HG03565 (cell line): ENCODE data around the gene C2orf92.
"Not testable (repeated sequence)": the region's sequence is repeated elsewhere in the genome, so short reads cannot be mapped to it uniquely, and the experiment has no call there.

Experiments used
- ATAC-seq: cut with Tn5 transposase; IDR thresholded peaks from one replicate; pipeline ENCODE4 v1.9.1; 2021; ENCODE audit warnings: mild to moderate bottlenecking, moderate library complexity; ENCODE audit not compliant: unreplicated experiment

The C2orf92 gene

DNA sequence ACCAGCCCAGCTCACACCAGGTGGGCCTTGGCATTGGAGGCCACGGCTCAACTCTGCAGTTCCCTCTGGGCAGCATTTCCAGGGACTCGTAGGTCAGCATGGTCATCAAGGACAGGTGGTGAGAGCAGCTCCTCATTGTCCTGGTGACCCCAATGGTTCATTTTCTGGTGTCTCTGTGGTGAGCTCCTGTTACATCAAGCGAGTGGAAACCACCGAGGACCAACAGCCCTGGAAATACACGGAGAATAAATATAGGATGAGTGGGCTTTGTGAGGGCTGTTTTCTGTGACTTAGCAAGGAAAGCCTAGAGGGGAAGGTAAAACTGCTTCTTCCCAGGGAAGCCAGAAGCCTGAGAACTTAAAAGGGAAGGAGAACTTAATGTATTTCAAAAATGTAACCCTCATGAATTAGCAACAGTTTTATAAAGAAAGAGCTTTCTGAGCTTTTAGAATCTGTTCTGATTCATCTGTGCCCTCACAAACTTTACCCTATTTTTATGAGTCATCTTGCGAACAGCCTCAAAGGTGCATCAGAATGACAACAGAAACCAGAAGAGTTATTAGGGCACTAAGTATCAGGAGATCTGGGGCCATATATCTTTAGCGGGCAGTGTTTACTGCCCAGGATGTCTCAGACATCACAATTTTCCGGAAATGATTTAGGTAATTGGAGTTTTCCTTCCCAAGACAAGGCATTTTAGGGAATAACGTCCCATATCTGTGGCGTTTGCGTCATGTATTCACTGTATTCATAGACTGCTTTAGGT lies 18.7 kb downstream of the C2orf92 start:
- peak; percentile 59 for ATAC-seq

DNA sequence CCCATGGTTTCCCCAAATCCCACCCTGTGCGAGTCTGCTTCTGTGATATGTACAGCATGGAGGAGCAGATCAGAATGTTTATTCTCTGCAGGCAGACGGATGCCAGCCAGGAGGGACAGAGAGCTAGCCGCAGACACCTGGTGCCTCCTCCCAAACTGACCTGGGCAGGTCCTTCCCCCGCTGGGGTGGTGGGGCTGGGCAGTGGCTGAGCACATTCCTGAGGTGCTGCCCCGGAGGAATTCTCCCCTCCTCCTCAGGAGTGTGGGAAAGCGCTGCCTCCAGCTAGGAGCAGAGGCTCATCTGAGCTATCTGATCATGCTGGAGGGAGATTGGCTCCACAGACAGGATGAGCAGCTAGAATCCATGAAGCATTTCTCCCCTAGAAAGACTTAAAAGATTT lies 21.7 kb downstream of the C2orf92 start:
- ATAC-seq: no peak

DNA sequence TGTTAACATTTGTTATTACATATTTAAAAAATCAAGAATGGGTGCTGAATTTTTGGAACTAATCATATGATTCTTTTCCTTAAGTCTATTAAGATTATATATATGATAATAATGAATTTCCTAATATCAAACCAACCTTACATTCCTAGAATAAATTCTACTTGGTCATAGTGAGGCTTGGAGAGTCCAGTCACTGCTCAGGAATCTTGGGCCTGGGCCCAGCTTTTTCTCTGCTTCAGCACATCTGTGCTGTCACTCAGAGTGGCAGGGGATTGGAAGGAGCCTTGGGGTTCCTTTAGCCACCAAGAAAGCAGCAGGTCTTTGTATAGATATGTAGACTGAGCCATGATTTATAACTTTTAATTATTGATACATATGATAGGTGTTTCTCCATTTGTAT lies 24.0 kb downstream of the C2orf92 start:
- no peak for ATAC-seq

DNA sequence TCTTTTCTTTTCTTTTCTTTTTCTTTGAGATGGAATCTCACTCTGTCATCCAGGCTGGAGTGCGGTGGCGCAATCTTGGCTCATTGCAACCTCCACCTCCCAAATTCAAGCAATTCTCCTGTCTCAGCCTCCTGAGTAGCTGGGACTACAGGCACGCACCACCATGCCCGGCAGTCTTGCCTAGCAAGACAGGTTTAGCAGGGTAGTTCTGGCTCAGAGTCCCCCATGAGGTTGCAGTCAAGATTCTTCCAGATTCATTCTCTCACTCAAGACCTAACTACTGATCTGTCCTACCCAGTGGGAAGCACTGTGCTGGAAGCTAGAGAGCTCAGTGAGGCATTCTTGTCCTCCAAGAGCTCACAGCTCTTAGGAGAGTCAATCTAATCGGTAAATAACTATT lies 26.2 kb downstream of the C2orf92 start:
- no peak for ATAC-seq

DNA sequence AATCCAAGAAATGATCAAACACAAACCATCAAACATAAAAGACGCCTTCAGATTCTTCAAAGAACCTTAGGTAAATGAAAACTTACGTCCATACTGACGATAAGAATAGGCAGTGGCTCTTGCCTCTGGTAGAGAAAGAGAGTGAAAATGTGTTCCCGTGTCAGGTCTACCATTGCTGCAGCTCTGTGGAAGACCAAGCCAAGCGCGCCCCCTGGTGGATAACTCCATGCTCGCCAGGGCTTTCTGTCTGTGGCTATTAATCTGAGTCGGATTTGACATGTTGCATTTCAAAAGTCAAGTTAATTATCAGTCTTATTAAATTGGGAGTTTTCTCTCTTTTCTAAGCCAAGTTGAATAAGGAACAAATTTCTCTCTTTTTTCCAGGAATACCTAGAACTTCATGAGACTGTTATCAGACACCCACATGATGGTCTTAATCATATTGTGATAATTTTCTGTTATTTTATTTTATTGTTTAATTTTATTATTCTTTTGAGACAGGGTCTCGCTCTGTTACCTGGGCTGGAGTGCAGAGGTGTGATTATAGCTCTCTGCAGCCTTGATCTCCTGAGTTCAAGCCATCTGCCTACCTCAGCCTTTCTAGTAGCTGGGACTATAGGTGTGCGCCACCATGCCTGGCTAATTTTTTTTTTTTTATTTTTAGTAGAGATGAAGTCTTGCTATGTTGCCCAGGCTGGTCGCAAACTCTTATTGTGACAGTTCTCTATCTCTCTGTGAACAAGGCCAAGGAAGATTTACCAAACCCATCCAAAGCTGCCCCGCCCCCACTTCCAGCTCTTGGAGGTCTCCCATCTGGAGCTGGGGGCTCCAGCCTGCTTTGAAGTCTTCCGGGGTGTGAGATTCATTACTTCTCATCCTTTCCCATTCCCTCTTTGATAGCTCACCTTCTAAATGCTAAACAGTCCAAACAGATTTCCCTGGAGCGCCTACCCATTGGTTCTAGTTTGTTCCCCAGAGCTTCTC lies 28.0 kb downstream of the C2orf92 start:
- ATAC-seq: peak; percentile 54

DNA sequence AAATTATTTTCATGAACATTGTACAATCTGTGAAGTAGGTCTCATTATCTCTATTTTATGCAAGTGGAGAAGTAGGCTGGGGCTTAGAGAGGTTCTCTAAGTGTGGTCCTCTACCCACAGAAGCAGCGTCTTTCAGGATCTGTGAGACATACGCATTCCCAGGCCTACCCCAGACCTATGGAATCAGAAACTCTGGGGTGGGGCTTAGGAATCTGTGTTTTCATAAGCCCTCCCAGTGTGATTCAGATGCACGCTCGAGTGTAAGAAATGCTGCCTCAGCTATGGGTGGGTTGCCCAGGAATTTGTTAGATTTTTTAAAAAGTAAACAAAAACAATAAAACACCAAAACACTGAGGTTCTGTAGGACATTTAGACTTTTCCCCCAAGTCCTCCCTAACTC lies 29.0 kb downstream of the C2orf92 start:
- no peak for ATAC-seq

DNA sequence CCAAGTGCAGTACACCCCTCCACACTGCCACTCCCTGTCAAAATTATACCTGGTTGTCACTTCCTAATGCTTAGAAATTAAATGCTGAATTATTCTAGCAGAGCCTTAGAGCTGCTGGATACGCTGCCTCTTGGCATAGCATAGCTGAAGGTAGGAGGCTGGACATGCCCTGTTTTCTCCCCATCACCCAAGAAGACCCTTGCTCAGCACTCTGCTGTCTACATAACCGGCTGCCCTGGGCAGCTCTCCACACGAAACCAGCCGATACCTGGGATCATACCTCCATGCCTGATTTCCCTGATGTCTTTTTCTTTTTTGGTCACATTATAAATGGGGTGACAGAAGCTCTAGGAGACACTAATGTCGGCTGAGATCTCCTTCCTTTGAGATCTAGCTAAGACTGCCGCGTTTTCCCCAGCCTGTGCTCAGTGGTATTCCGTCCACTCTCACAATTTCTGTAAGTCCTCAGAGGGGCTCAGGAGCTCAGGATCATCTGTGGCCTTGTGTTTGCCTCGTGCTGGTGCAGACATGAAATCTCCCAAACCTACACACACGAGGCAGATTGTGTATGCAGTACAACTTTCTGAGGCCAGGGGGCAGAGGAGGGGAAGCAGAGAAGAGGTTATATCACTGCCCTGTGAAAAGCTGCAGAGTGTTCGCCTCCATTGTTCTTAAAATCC lies 30.4 kb downstream of the C2orf92 start:
- no peak for ATAC-seq

DNA sequence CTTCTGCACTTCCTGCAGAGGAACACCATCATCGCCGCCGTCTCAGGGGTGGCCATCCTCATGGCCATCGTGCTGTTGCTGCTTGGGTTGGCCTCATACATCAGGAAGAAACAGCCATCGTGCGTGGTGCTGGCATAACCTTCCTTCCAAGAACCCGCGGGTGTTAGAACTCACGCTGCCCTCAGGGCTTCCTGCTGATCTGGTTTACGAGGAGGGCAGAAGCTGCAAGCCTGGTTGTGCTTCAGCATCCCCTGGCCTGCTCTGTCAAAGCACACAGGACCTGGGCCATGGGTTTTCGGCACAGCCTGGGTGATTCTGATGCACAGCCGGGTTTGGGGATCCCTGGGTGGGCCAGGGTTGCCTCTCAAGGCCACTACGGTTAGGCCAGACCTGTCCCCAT lies 31.7 kb downstream of the C2orf92 start:
- ATAC-seq: no peak

DNA sequence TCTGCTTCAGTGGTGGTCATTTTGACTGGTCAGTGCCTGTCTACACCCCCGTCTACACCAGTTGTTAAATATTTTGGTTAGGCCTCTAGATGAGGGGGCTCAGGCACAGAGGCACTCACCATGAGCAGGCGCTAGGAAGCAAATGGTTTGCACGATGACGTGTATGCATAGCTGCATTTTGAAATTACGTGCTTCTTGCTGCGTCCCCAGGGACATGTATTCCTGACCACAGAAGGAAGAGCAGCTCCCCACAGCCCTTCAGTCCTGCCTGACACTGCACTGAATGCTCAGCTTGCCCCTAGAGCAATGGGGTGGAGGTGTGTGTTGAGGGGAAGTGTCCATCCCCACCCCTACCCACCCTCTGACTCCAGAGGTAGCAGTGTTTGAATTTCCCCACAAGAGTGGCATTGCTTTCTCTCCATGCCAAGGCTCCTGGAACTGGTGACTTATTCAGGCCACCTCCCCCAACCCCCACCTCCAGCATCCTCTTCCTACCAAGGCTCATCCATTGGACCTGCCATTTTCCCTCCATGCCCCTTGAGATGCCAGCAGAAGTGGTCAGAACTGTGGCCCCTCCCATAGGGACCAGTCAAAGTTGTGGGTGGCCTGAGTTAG lies 32.4 kb downstream of the C2orf92 start:
- no peak for ATAC-seq

DNA sequence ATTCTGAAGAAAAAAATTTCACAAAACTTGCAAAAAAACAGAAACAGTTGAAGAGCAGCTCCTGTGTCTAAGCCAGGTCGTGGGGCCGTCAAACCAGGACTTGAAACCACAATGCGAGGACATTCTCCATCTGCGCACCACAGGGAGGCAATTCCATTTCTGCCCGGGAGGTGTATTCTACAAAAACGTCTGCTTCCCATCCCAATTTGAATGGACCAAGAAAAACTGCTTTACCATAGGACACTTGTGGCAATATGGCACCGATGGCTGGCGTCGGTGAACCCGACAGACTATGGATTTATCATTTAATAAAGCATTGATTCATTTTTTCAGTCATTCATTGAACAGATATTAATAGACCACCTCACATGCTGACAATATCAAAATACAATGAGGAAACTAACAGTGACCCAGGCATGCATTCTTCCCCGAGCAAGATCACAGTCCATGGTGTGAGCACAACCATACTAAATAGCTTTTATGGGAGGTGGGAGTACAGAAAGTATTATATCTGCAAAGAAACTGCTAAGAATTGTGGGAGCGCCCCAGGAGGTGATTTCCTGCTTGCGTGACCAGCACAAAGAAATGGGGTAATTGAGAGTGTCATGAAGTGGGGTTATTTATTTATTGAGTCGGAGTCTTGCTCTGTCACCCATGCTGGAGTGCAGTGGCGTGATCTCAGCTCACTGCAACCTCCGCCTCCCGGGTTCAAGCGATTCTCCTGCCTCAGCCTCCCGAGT lies 33.4 kb downstream of the C2orf92 start:
- no peak for ATAC-seq

DNA sequence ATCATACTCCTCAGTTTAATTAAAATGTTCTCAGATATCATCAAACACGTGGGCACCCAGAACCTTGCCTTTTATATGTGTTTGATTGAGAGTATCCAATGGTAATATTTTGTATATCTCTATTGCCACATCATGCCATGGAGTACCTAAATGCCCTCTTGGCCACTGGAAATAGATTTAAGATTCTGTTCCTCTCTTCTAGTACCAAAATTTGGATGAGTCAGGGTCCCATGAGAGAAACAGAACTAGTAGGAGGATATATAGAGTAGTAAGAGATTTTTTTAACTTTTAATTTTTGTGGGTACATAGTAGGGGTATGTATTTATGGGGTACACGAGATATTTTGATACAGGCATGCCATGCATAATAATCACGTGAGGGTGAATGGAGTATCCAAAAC lies 34.2 kb downstream of the C2orf92 start:
- ATAC-seq: no peak

DNA sequence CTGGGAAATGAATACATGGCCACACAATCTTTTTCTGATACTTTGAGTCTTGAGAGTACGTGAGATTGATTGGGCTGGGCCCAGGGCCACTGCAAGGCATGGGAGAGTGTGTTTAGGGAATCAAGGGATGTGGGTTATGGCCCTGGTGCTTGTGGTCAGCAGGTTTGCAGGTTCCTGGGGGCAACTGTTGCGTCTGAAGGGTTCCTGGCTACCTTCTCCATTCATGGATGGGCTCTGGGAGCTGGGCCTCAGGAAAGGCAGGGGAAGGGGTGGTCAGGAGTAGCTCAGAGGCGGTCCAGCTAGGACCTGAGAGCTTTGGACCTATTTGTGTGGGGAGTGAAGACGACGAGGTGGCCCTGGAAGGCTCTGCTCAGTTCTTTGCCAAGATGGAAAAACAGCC lies 35.5 kb downstream of the C2orf92 start:
- ATAC-seq: no peak

DNA sequence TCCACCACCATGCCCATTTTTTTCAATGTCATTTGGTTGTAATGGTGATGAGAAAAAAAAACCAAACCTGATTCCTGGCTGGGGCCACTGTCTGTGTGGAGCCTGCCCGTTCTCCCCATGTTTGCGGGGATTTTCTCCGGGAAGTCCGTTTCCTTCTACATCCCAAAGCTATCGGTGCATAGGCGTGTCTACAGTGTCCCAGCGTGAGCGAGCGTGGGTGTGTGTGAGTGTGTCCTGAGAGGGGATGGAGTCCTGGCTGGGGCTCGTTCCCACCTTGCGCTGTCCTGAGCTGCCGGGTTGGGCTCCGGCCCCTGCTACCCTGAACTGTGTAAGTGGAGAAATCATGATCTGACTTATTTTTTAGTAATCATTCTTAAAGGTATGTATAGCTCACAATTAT lies 36.6 kb downstream of the C2orf92 start:
- ATAC-seq: no peak

DNA sequence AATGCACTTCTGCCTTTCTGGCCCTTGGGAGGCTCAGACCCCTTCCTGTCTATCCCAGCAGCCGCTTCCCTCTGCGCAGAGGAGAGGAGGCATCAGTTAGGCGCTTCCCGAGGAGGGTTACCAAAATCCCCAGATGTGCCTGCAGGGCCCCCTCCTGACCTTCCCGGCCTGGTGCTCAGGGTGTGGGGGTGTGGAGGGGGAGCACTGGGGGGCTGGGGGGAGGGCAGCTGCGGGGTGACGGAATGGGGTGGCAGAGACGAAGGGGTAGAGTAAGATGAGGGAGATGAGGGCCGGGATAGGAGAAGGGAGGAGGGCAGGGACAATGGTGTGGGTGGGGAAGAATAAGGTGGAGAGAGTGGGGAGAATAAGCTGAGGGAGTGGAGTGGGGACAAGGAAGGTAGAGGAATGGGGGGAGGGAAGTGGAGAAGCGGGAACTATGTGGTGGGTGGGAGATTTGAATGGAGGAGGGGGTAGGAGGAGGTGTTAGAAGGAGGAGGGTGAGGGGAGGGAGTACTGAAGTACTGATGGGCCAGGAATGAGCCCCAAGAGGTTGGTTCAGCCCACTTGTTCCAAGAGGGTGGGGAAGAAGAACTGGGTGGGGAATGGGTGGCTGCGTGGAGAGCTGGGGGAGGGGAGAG lies 37.3 kb downstream of the C2orf92 start:
- no peak for ATAC-seq

DNA sequence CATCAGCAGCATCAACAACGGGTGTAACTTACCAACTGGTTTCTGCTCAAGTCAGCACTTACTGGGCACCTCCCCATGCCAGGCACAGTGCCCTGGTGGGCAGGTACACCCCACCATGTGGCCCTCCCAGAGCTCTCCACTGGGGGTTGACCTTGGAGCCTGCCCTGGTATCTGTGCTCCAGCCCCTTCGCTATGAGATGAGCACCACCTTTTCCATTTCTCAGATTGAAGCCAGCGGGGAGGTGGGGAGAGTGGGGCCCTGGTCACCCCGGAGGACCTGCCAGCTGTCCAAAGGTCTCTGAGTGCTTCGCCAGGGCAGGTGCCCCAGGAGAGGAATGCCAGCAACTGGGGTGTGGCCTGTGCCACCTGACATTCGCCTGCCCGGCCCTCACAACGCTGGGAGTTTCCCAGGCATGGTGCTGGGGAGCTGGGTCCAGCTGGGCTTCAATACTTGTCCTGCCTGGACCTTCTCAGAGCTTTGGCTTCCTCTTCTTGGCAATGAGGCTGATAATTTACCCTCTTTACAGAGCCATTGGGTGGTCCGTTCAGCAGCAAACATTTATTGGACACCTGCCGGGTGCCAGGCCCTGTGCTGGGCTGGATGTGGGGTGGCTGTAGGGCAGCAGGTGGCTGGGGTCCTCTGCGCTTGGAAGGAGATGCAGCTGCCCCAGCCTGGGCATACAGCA lies 38.0 kb downstream of the C2orf92 start:
- no peak for ATAC-seq

DNA sequence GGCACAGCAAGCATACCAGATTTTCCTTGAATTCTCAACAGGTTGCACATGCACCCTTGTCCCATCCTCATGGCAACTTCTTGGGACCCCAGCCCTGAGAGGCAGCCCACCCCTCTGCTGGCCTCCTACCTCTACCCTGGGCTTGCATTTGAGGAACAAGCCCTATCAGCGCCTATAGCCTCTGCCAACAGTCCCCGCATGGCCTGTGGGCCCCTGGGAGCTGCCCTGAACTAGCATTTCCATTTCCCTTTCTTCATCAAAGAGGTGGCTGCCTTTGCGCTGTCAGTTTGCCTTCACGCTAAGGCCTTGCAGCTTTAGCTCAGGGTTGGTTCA lies 38.5 kb downstream of the C2orf92 start:
- ATAC-seq: no peak

DNA sequence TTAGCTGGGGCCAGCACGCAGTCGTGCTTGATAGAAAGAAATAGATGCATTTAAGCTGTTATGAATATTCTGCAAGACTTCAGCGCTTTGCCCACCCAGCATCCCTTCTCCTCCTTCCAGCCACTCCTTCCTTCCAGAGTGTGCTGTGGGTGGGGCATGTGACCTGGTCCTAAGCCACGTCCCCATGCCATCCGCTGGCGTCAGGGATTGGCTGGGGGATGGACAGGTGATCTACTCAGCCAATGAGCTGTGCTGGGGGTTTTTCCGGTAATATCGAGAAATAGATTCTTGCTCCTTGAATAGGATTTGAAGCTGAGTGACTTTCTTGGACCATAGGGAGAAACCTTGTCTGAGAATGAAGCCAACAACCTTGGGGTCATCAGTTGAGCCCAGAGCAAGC lies 39.1 kb downstream of the C2orf92 start:
- no peak for ATAC-seq

DNA sequence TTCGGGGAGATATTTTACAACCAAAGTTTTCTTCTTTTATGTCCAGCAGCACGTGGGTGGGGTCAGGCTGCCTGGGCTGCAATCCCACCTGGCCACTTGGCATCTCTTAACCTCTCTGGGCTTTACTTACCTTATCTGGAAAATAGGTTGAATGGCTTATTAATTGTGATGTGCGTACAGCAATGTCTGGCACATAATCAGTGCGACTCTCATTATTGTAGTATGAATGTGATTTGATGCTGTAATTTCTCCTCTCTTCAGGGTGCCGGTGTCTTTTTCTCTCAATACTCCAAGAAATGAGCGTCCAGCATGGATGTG lies 41.8 kb downstream of the C2orf92 start:
- no peak for ATAC-seq

DNA sequence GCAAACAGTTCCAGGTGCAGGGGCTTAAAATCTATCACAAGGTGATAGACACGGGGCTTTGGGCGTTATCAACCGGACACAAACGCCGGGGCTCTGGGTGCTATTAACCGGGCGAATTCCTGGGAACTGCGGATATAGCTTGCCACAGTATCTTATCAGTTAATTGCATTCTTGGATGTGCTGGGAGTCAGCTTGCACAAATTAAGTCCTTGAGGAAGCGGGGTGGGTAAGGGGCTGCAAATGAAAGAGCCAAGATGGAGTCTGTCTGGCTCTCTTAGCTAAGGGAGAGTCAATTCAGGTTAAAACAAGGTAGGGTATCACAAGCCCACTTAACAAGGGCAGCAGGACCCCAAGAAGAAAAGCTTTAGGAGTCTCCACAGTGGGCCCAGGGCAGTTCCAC lies 42.7 kb downstream of the C2orf92 start:
- ATAC-seq: not testable (repeated sequence)
